Measurements from ENCODE around the gene EMP2.

DNA sequence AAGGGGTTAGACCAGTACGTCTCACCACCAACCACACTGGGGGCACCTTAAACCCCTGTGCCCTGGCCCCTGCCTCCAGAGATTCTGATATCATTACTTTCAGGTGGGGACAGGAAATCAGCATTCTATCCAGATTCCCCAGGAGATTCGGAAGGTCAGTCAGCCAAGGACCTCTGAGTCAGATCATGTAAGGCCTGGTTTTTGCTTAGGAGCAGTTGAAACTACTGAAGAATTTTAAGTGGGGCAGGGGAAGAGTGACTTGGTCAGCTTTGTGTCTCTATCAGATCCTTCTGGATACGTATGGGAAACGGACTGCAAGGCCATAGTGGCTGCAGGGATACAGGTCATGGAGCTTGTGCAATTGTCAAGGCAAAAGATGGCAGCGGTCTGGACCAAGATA, 9.0 kb downstream of the EMP2 start:
- TF ChIP-seq, protein P1, sequence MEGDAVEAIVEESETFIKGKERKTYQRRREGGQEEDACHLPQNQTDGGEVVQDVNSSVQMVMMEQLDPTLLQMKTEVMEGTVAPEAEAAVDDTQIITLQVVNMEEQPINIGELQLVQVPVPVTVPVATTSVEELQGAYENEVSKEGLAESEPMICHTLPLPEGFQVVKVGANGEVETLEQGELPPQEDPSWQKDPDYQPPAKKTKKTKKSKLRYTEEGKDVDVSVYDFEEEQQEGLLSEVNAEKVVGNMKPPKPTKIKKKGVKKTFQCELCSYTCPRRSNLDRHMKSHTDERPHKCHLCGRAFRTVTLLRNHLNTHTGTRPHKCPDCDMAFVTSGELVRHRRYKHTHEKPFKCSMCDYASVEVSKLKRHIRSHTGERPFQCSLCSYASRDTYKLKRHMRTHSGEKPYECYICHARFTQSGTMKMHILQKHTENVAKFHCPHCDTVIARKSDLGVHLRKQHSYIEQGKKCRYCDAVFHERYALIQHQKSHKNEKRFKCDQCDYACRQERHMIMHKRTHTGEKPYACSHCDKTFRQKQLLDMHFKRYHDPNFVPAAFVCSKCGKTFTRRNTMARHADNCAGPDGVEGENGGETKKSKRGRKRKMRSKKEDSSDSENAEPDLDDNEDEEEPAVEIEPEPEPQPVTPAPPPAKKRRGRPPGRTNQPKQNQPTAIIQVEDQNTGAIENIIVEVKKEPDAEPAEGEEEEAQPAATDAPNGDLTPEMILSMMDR (IDR thresholded peaks at IDR 0.05; ENCODE audit: low read depth, low read length, poor library complexity, severe bottlenecking): no peak
- no peak for TF ChIP-seq EZH2phosphoT487 (IDR thresholded peaks at IDR 0.05; ENCODE audit: borderline replicate concordance, low read length)
